ENCODE measurements around the gene CCNH. TPM values are rescaled to one million over a fixed set of nuclear protein-coding genes. Genes with fewer than 3 reads are reported as not detected.

The CCNH gene
- total RNA-seq, 1 experiment from 2014 or later, result 38.3 TPM

- no peak overlapping the region for H3K27ac Mint-ChIP-seq
- WGBS (ENCODE audit: extremely low coverage, insufficient read length, low lambda C conversion rate), result no CpG with 5 or more reads among the region's 1 CpG
- no peak overlapping the region for H2AK5ac ChIP-seq (ENCODE audit: insufficient read length, low read length)
Observed at GRCh38 chr5:87361536-87362213, 51.1 kb downstream of the CCNH start.

More at GRCh38 chr5:87361536-87362213, 51.1 kb downstream of the CCNH start:
- H3K4ac ChIP-seq (ENCODE audit: low read depth, low read length), result no peak overlapping the region
- no peaks in the 10 kb centered on the region for H3K79me2 ChIP-seq (ENCODE audit: insufficient read depth, low read length)
- H3K14ac ChIP-seq (ENCODE audit: insufficient read depth, low read length), result no peak overlapping the region
- no peak overlapping the region for H3K4me2 ChIP-seq (ENCODE audit: insufficient read depth, insufficient read length, low read length)
- H2BK5ac ChIP-seq (ENCODE audit: insufficient read length, low read length), result no peak overlapping the region
- no peak overlapping the region for H3K27ac ChIP-seq (ENCODE audit: insufficient read length, low read depth, low read length)
- no peaks in the 10 kb centered on the region for H3K79me1 ChIP-seq (ENCODE audit: insufficient read depth, low read depth, low read length, poor library complexity, severe bottlenecking)
- H2AFZ ChIP-seq (ENCODE audit: low read length), result no peak overlapping the region
- H2BK15ac ChIP-seq (ENCODE audit: low read depth, low read length), result no peak overlapping the region
- Mint-ChIP-seq H3K4me1 (peaks cover 13 to 14% of the 10 kb centered on the region in 2 experiments), H3K4me3 (no peak overlapping the region), H3K27me3 (ENCODE audit: low read depth) (no peaks in the 10 kb centered on the region), H3K9me3 (no peaks in the 10 kb centered on the region), H3K36me3 (ENCODE audit: insufficient read depth in 1 of 3, low read depth in 3 of 3) (peaks cover 0 to 4% (median 4%) of the 10 kb centered on the region in 3 experiments; a peak in 2 of 7 replicates)
- H4K91ac ChIP-seq (ENCODE audit: insufficient read length, low read depth, low read length), result no peak overlapping the region
- H4K8ac ChIP-seq (replicated peaks; ENCODE audit: insufficient read length, low read depth, low read length), result no peak overlapping the region
- no peak overlapping the region for H3K18ac ChIP-seq (ENCODE audit: insufficient read length, low read depth, low read length)
- H3K23ac ChIP-seq (ENCODE audit: insufficient read length, low read depth, low read length), result no peak overlapping the region
- H2BK120ac ChIP-seq (ENCODE audit: low read depth, low read length, poor library complexity, severe bottlenecking), result no peak overlapping the region
- H3T11ph ChIP-seq (ENCODE audit: low read length), result no peak overlapping the region
- no peaks in the 10 kb centered on the region for H4K20me1 ChIP-seq (ENCODE audit: control insufficient read depth, insufficient read depth, insufficient read length)
- H3K23me2 ChIP-seq (ENCODE audit: insufficient read length, low read depth, low read length, poor library complexity, severe bottlenecking), result no peaks in the 10 kb centered on the region
- no peaks in the 10 kb centered on the region for H3K27me3 ChIP-seq (ENCODE audit: insufficient read depth, low read length)
- no peak for TF ChIP-seq CTCF (conservative IDR thresholded peaks at IDR 0.05)
- no peaks in the 10 kb centered on the region for H3K9me3 ChIP-seq (ENCODE audit: control insufficient read depth, low read depth, low read length)
- no peak overlapping the region for H3K9ac ChIP-seq (ENCODE audit: extremely low read depth, insufficient read length, low read length)
- no peak overlapping the region for H2BK20ac ChIP-seq (ENCODE audit: low read depth, low read length, poor library complexity, severe bottlenecking)
- H3K56ac ChIP-seq (ENCODE audit: insufficient read length, low read depth, low read length), result no peak overlapping the region
- no peak overlapping the region for H4K5ac ChIP-seq (ENCODE audit: insufficient read length, low read depth, low read length)
- H2BK12ac ChIP-seq (ENCODE audit: insufficient read length, low read depth, low read length), result no peak overlapping the region
- no peak for DNase-seq
- no peaks in the 10 kb centered on the region; the same call in 1 of the 2 replicates for H3K4me1 ChIP-seq (ENCODE audit: insufficient read depth, low read length)

Measured in H9 (cell line).